Measurements from ENCODE around the gene IDS.

IDS gene

DNA sequence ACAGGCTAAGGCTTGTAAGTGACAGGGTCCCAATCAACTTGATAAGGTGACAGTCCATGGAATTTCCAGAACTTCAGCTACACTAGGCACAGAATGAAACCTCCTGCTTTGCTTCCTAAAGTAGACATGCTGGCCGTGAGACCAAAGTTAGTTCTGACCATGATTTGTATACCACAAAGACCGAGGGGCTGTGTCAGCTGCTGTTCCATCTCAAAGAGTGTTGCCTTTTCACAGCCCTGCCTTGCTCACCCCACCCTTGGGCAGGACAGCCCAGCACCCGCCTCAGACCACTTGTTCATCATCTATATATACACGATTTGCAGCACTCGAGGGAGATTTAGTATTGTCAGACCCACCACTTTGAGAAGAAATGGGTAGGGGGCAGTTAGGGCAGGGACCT, 5.3 kb downstream of the IDS start:
- TF ChIP-seq, protein P1, sequence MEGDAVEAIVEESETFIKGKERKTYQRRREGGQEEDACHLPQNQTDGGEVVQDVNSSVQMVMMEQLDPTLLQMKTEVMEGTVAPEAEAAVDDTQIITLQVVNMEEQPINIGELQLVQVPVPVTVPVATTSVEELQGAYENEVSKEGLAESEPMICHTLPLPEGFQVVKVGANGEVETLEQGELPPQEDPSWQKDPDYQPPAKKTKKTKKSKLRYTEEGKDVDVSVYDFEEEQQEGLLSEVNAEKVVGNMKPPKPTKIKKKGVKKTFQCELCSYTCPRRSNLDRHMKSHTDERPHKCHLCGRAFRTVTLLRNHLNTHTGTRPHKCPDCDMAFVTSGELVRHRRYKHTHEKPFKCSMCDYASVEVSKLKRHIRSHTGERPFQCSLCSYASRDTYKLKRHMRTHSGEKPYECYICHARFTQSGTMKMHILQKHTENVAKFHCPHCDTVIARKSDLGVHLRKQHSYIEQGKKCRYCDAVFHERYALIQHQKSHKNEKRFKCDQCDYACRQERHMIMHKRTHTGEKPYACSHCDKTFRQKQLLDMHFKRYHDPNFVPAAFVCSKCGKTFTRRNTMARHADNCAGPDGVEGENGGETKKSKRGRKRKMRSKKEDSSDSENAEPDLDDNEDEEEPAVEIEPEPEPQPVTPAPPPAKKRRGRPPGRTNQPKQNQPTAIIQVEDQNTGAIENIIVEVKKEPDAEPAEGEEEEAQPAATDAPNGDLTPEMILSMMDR (IDR thresholded peaks at IDR 0.05; ENCODE audit: control extremely low read depth, extremely low read depth, low read depth, missing control alignments), result no peak
- no peak for DNase-seq (ENCODE audit: extremely low spot score)
- ChIA-PET POLR2A (interaction anchor here (1.9 kb wide), 1 partner anchor 11 kb away, joined by 4 read pairs; no protein-coding TSS in a partner anchor), CTCF (no interaction called here)

GRCh38 chrX:149498767-149499166, 6.3 kb downstream of the IDS start:
- POLR2A ChIA-PET, result no interaction called here
- DNase-seq (ENCODE audit: extremely low spot score), result no peak
- CTCF ChIA-PET, result no interaction called here
- TF ChIP-seq, protein P1 (IDR thresholded peaks at IDR 0.05; ENCODE audit: control extremely low read depth, extremely low read depth, low read depth, missing control alignments), result no peak

- POLR2A ChIA-PET, result no interaction called here
- no peak for DNase-seq (ENCODE audit: extremely low spot score)
- TF ChIP-seq, protein P1 (IDR thresholded peaks at IDR 0.05; ENCODE audit: control extremely low read depth, extremely low read depth, low read depth, missing control alignments), result no peak
- CTCF ChIA-PET, result no interaction called here
These were observed 7.5 kb downstream of the IDS start for GRCh38 chrX:149497626-149498025.

- ChIA-PET POLR2A (no interaction called here), CTCF (interaction anchor here (0.7 kb wide), 1 partner anchor 9 kb away, joined by 6 read pairs; no protein-coding TSS in a partner anchor)
- TF ChIP-seq, protein P1 (IDR thresholded peaks at IDR 0.05; ENCODE audit: control extremely low read depth, extremely low read depth, low read depth, missing control alignments), result no peak
- DNase-seq (ENCODE audit: extremely low spot score), result no peak
These were observed 8.1 kb downstream of the IDS start for GRCh38 chrX:149497054-149497453.

GRCh38 chrX:149495573-149496071, 9.5 kb downstream of the IDS start:
- no peak for DNase-seq (ENCODE audit: extremely low spot score)
- CTCF ChIA-PET, result no interaction called here
- TF ChIP-seq, protein P1 (IDR thresholded peaks at IDR 0.05; ENCODE audit: control extremely low read depth, extremely low read depth, low read depth, missing control alignments), result no peak
- POLR2A ChIA-PET, result no interaction called here

DNA sequence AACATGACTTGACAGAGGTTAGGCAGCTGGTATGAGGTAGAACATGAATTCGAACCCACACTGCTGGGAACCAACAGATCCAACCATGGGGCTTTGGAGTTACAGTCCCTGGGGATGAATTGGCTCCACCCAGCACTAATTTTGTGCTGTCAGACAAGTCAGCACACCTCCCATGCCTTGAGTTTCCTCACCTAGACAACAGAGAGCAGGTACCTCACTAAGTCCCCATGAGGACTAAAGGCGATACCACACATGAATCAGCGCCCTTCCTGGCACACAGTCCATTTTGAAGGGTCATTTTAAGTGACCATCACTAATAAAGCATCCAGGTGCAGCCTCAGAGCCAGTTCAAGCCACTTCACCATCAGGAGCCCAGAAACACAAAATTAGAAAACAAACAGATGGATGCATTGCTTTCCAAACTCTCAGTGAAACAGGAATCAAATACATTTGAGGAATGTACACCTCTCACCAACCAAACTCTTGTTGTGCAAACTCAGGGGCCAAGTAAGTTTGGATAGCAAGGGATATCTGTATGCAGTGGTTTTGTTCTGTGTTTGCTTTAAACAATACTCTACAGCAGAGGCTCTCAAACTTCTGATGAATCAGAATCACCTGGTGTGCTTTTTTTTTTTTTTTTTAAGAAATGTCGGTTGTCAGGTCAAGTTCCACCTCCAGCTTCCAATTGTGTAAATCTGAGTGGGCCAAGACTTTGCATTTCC, 10.1 kb downstream of the IDS start:
- TF ChIP-seq, protein P1 (IDR thresholded peaks at IDR 0.05; ENCODE audit: control extremely low read depth, extremely low read depth, low read depth, missing control alignments), result no peak
- ChIA-PET CTCF (interaction anchor here (0.8 to 1.9 kb wide), 3 partner anchors 8 to 24 kb away, joined by 3 to 5 read pairs (median 4); no protein-coding TSS in a partner anchor), POLR2A (no interaction called here)
- DNase-seq (ENCODE audit: extremely low spot score), result no peak

Measured in GM10248 (cell line).